HL-60 (cell line): Measurements from ENCODE around the gene ACP7.
"Not testable (repeated sequence)": the region's sequence is repeated elsewhere in the genome, so short reads cannot be mapped to it uniquely, and the experiment has no call there.

ENCODE experiments used
- DNase-seq, 2 experiments: peaks; one replicate each; pipeline ENCODE4 v3.0.0-alpha.2; 2010 to 2020; ENCODE audit warnings: low read depth in 1 of 2, low spot score in 1 of 2
- H3K27ac ChIP-seq: fragments of 250-450 bp; sonication (Bioruptor Pico); replicated peaks from 2 replicates; pipeline ENCODE4 v1.5.1; 2020; ENCODE audit warnings: mild to moderate bottlenecking, moderate library complexity
- H3K27me3 ChIP-seq: fragments of 250-450 bp; sonication (Bioruptor Pico); 2 replicates; pipeline ENCODE4 v1.5.1; 2021; ENCODE audit warnings: mild to moderate bottlenecking, moderate library complexity; ENCODE audit not compliant: insufficient read depth, poor library complexity, severe bottlenecking
- H3K4me3 ChIP-seq: replicated peaks from 2 replicates; pipeline ENCODE4 v1.5.1; 2011; ENCODE audit warnings: mild to moderate bottlenecking, control low read depth, low read length; ENCODE audit not compliant: insufficient read depth
- GABPA ChIP-seq: IDR thresholded peaks from 2 replicates; pipeline ENCODE4 v1.6.1; 2012; ENCODE audit warnings: low read depth
- POLR2AphosphoS5 ChIP-seq: IDR thresholded peaks from 2 replicates; pipeline ENCODE4 v1.6.1; 2012; ENCODE audit warnings: low read depth
- SPI1 ChIP-seq: IDR thresholded peaks from 2 replicates; pipeline ENCODE4 v1.6.1; 2012; ENCODE audit warnings: low read depth, mild to moderate bottlenecking, borderline replicate concordance
- TF ChIP-seq, protein P1 (sequence below): IDR thresholded peaks from 2 replicates; pipeline ENCODE4 v1.6.1; 2012; ENCODE audit warnings: low read depth; ENCODE audit not compliant: insufficient replicate concordance
- TF ChIP-seq, protein P2 (sequence below): IDR thresholded peaks from one replicate; pipeline ENCODE4 v1.5.1; 2011; ENCODE audit warnings: low read length, control low read depth, inconsistent platforms; ENCODE audit not compliant: insufficient read depth

Gene ACP7

DNA sequence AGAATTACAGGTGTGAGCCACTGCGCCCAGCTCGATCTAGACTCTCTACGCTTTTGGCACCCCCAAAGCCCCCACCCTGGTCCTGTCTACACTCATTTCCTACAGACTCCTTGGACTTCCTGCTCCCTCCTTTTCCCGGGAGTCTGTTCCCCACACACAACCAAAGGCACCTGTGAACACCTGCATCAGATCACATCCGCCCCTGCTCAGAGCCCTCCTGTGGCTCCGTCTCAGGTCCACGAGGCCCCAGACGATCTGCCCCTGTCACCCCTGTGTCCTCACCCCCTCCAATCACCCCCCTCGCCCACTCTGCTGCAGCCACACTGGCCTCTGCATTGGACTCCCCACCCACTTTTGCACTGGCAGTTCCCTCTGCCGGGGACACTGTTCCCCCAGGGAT lies 29.0 kb downstream of the ACP7 start:
- H3K27ac ChIP-seq = no peak overlapping the region
- no peak overlapping the region for H3K4me3 ChIP-seq
- no peak for TF ChIP-seq POLR2AphosphoS5
- TF ChIP-seq, protein P1, sequence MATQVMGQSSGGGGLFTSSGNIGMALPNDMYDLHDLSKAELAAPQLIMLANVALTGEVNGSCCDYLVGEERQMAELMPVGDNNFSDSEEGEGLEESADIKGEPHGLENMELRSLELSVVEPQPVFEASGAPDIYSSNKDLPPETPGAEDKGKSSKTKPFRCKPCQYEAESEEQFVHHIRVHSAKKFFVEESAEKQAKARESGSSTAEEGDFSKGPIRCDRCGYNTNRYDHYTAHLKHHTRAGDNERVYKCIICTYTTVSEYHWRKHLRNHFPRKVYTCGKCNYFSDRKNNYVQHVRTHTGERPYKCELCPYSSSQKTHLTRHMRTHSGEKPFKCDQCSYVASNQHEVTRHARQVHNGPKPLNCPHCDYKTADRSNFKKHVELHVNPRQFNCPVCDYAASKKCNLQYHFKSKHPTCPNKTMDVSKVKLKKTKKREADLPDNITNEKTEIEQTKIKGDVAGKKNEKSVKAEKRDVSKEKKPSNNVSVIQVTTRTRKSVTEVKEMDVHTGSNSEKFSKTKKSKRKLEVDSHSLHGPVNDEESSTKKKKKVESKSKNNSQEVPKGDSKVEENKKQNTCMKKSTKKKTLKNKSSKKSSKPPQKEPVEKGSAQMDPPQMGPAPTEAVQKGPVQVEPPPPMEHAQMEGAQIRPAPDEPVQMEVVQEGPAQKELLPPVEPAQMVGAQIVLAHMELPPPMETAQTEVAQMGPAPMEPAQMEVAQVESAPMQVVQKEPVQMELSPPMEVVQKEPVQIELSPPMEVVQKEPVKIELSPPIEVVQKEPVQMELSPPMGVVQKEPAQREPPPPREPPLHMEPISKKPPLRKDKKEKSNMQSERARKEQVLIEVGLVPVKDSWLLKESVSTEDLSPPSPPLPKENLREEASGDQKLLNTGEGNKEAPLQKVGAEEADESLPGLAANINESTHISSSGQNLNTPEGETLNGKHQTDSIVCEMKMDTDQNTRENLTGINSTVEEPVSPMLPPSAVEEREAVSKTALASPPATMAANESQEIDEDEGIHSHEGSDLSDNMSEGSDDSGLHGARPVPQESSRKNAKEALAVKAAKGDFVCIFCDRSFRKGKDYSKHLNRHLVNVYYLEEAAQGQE = no peak
- H3K27me3 ChIP-seq = no peaks in the 10 kb centered on the region
- no peak for DNase-seq

DNA sequence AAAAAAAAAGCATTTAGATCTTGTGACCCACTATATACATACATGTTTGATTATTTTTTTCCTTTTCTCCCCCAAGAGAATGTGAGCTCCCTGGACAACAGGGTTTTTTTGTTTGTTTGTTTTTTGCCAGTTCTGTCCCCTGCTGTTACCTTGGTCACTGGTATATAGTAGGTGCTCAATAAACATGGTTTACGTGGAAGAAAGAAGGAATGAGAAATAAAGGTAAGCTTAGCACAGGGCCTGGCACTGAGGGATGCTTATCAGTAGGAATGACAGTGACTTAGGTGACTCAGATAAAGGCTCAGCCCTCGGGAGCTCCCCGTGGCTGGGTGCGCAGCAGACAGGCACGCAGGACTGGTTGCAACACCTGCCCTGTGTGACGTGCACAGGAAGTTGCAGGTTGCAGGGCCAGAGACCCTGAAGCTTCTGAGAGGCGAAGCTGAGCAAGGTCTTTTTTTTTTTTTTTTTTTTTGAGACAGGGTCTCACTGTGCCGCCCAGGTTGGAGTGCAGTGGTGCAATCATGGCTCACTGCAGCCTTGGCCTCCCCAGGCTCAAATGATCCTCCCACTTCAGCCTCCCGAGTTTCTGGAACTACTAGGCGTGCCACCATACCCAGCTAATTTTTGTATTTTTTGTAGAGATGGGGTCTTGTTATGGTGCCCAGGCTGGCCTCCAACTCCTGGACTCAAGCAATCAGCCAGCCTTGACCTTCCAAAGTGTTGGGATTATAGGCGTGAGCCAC lies 31.1 kb downstream of the ACP7 start:
- no peak for TF ChIP-seq GABPA
- no peak for TF ChIP-seq SPI1
- TF ChIP-seq, protein P1 = no peak
- TF ChIP-seq, protein P2, sequence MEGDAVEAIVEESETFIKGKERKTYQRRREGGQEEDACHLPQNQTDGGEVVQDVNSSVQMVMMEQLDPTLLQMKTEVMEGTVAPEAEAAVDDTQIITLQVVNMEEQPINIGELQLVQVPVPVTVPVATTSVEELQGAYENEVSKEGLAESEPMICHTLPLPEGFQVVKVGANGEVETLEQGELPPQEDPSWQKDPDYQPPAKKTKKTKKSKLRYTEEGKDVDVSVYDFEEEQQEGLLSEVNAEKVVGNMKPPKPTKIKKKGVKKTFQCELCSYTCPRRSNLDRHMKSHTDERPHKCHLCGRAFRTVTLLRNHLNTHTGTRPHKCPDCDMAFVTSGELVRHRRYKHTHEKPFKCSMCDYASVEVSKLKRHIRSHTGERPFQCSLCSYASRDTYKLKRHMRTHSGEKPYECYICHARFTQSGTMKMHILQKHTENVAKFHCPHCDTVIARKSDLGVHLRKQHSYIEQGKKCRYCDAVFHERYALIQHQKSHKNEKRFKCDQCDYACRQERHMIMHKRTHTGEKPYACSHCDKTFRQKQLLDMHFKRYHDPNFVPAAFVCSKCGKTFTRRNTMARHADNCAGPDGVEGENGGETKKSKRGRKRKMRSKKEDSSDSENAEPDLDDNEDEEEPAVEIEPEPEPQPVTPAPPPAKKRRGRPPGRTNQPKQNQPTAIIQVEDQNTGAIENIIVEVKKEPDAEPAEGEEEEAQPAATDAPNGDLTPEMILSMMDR = no peak
- TF ChIP-seq POLR2AphosphoS5 = no peak
- Histone ChIP-seq H3K4me3 (no peak overlapping the region), H3K27me3 (no peaks in the 10 kb centered on the region), H3K27ac (no peak overlapping the region)
- DNase-seq = peak in 1 of 2 experiments; percentile 18

DNA sequence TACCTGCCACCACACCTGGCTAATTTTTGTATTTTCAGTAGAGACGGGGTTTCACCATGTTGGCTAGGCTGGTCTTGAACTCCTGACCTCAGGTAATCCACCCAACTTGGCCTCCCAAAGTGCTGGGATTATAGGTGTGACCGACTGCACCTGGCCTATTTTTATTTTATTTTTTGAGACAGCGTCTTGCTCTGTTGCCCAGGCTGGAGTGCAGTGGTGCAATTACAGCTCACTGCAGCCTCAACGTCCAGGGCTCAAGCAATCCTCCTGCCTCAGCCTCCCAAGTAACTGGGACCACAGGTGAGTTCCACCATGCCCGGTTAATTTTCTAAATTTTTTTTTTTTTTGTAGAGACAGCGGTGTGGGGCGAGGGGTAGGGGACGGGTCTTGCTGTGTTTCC lies 32.9 kb downstream of the ACP7 start:
- H3K27me3 ChIP-seq, H3K27ac ChIP-seq, DNase-seq, H3K4me3 ChIP-seq: not testable (repeated sequence)

DNA sequence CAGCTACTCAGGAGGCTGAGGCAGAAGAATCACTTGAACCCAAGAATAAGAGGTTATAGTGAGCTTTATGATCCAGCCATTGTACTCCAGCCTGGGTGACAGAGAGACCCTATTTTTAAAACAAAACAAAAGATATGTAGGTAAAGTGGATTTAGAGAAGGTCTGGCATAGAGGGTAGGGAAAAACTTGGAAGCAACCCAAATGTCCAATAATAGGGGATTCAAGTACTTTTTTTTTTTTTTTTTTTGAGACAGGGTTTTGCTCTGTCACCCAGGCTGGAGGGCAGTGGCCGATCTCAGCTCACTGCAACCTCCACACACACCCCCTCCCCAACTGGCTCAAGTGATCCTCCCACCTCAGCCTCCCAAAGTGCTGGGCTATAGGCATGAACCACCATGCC lies 35.7 kb downstream of the ACP7 start:
- Histone ChIP-seq H3K27me3 (no peaks in the 10 kb centered on the region), H3K4me3 (no peak overlapping the region), H3K27ac (no peak overlapping the region)
- no peak for DNase-seq
- TF ChIP-seq GABPA (no peak), POLR2AphosphoS5 (no peak), SPI1 (no peak)
- TF ChIP-seq, protein P1 = no peak
- TF ChIP-seq, protein P2 = no peak
